AML-193 (cell line): ENCODE data around the gene CSGALNACT2.
"Not testable (repeated sequence)": the region's sequence is repeated elsewhere in the genome, so short reads cannot be mapped to it uniquely, and the experiment has no call there.

Experiments
- DNase-seq, 2 experiments: peaks; one replicate each; lab custom pipeline; 2025; lab: John Stamatoyannopoulos, UW

The CSGALNACT2 gene

GRCh38 chr10:43138021-43138756 is at the start of gene CSGALNACT2:
CSGALNACT2 (plus strand) TSS chr10:43138445; CDS start chr10:43155150, 16,705 bp downstream.
- peak; percentile 82 to 87 for DNase-seq

GRCh38 chr10:43089519-43089918 is 48.7 kb upstream of the CSGALNACT2 start:
- DNase-seq, result no peak

- no peak for DNase-seq
Measured at GRCh38 chr10:43090188-43090587, 48.1 kb upstream of the CSGALNACT2 start.

GRCh38 chr10:43090664-43091063 is 47.6 kb upstream of the CSGALNACT2 start:
- DNase-seq, result no peak

GRCh38 chr10:43091846-43092245 is 46.4 kb upstream of the CSGALNACT2 start:
- DNase-seq, result peak; percentile 65 to 73

- no peak for DNase-seq
Measured at GRCh38 chr10:43093423-43094076, 44.7 kb upstream of the CSGALNACT2 start.

GRCh38 chr10:43094085-43094484 is 44.2 kb upstream of the CSGALNACT2 start:
- DNase-seq, result no peak

GRCh38 chr10:43099339-43099738 is 38.9 kb upstream of the CSGALNACT2 start:
- DNase-seq, result not testable (repeated sequence)

- DNase-seq, result no peak
Measured at GRCh38 chr10:43099928-43100327, 38.3 kb upstream of the CSGALNACT2 start.

- DNase-seq, result no peak
Measured at GRCh38 chr10:43100366-43100765, 37.9 kb upstream of the CSGALNACT2 start.

- DNase-seq, result no peak
Measured at GRCh38 chr10:43102063-43102828, 36.0 kb upstream of the CSGALNACT2 start.

GRCh38 chr10:43105102-43105955 is 32.9 kb upstream of the CSGALNACT2 start:
- peak; percentile 58 to 61 for DNase-seq

GRCh38 chr10:43105956-43106229 is 32.4 kb upstream of the CSGALNACT2 start:
- no peak for DNase-seq

GRCh38 chr10:43106256-43107091 is 31.8 kb upstream of the CSGALNACT2 start:
- peak in 1 of 2 experiments; percentile 20 for DNase-seq

- no peak for DNase-seq
Measured at GRCh38 chr10:43108951-43109350, 29.3 kb upstream of the CSGALNACT2 start.

- DNase-seq, result no peak
Measured at GRCh38 chr10:43109671-43110249, 28.5 kb upstream of the CSGALNACT2 start.

GRCh38 chr10:43110338-43111071 is 27.7 kb upstream of the CSGALNACT2 start:
- no peak for DNase-seq

GRCh38 chr10:43111101-43111500 is 27.1 kb upstream of the CSGALNACT2 start:
- DNase-seq, result no peak

GRCh38 chr10:43111921-43112607 is 26.2 kb upstream of the CSGALNACT2 start:
- no peak for DNase-seq
